Upper lobe of right lung (tissue), 1 donor: Measurements from ENCODE around the gene MRPL44. TPM values are rescaled to one million over a fixed set of nuclear protein-coding genes. Genes with fewer than 3 reads are reported as not detected.

Experiments
- ATAC-seq: fragments of 200-7000 bp; cut with Tn5 transposase; one replicate; pipeline ENCODE4 v1.9.1; 2020; ENCODE audit warnings: mild to moderate bottlenecking, moderate library complexity
- DNase-seq: peaks from one replicate; pipeline ENCODE4 v3.0.0-alpha.2; 2020
- H3K27ac ChIP-seq: fragments of 200-600 bp; one replicate; pipeline ENCODE4 v1.8.0; 2022
- H3K27me3 ChIP-seq: fragments of 200-600 bp; one replicate; pipeline ENCODE4 v1.8.0; 2022; ENCODE audit warnings: mild to moderate bottlenecking
- H3K36me3 ChIP-seq: fragments of 200-600 bp; one replicate; pipeline ENCODE4 v1.8.0; 2022
- H3K4me1 ChIP-seq: fragments of 200-600 bp; one replicate; pipeline ENCODE4 v1.8.0; 2022
- H3K4me3 ChIP-seq: fragments of 200-600 bp; one replicate; pipeline ENCODE4 v1.8.0; 2022; ENCODE audit warnings: mild to moderate bottlenecking
- H3K9me3 ChIP-seq: fragments of 200-600 bp; one replicate; pipeline ENCODE4 v1.8.0; 2022
- intact Hi-C: fragments of 100-400 bp; cut with DNase I; formaldehyde crosslinking; loops from one replicate; pipeline ENCODE4 v1.11.0; 2022
- long read RNA-seq: library from polyadenylated mRNA; unstranded; transcript quantifications from one replicate; pipeline ENCODE4 v2.0.0, GENCODE V29; 2021
- total RNA-seq: library from RNA; stranded (reverse); fragmentation: NEBNext Ultra II Directional; extraction: Animal tissue kit (Norgen Biotek cat#: 25700); gene quantifications from one replicate; pipeline ENCODE4 v1.2.1, GENCODE V29; 2021
- TF ChIP-seq, protein P1 (sequence below): fragments of 200-600 bp; IDR thresholded peaks from one replicate; pipeline ENCODE4 v1.8.0; 2022; ENCODE audit warnings: antibody characterized with exemption
- donor health status: DM: no; HTN: yes; CAD: no; lungs with severe emphysema.

MRPL44 gene
- 18.9 TPM for total RNA-seq
- long read RNA-seq, transcript MRPL44-201 (4 exons, 1,748 nt), result major isoform, 24 of 26 reads
- long read RNA-seq, partial matches to known transcripts, result 1 of 26 reads
- long read RNA-seq, other reads (novel, unspliced or antisense), result 1 of 26 reads

DNA sequence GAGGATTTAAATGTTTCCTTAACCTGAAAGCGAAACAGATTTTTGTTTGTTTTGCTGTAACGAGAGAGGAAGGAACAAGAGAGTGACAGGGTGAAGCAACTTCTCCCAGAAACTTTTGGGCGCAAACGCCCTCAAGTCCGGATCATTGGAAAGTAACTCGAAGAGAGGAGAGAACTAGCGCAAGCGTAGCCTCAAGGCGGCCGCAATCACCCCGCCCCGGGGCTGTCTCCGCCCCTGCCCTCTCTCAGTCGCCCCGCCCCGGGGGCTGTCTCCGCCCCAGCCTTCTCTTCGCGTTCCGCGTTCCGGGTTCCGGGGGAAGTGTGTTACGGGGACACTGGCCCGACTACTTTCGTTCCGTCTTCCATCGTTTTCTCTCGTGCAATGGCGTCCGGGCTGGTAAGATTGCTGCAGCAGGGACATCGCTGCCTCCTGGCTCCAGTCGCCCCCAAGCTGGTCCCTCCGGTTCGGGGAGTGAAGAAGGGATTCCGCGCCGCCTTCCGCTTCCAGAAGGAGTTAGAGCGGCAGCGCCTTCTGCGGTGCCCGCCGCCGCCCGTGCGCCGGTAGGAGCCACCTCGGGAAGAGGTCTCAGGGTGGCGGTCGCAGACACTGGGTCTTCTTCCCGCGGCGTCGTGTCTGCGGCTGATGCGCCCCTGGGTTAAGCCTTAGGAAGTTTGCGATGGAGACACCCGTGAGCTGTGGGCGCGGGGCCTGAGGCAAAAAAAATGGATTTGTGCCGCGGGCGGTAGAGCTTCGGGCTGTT lies at the start of gene MRPL44:
Gene MRPL44, plus strand, starts transcription at position 372 of the 760 bp plus-strand sequence. Its CDS starts 10 bp downstream, at position 382.
- ATAC-seq (peak; percentile 100), DNase-seq (peak; percentile 98)
- H3K27me3 ChIP-seq, result no peaks in the 10 kb centered on the region
- H3K4me1 ChIP-seq, result peaks cover 50% of the 10 kb centered on the region
- H3K36me3 ChIP-seq, result peaks cover 16% of the 10 kb centered on the region
- TF ChIP-seq, protein P1, sequence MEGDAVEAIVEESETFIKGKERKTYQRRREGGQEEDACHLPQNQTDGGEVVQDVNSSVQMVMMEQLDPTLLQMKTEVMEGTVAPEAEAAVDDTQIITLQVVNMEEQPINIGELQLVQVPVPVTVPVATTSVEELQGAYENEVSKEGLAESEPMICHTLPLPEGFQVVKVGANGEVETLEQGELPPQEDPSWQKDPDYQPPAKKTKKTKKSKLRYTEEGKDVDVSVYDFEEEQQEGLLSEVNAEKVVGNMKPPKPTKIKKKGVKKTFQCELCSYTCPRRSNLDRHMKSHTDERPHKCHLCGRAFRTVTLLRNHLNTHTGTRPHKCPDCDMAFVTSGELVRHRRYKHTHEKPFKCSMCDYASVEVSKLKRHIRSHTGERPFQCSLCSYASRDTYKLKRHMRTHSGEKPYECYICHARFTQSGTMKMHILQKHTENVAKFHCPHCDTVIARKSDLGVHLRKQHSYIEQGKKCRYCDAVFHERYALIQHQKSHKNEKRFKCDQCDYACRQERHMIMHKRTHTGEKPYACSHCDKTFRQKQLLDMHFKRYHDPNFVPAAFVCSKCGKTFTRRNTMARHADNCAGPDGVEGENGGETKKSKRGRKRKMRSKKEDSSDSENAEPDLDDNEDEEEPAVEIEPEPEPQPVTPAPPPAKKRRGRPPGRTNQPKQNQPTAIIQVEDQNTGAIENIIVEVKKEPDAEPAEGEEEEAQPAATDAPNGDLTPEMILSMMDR, result no peak
- H3K9me3 ChIP-seq, result no peaks in the 10 kb centered on the region
- H3K4me3 ChIP-seq, result peak within 1 kb of the TSS; percentile 82
- intact Hi-C loops, result no loop called here
- H3K27ac ChIP-seq, result peak within 1 kb of the TSS; percentile 86

DNA sequence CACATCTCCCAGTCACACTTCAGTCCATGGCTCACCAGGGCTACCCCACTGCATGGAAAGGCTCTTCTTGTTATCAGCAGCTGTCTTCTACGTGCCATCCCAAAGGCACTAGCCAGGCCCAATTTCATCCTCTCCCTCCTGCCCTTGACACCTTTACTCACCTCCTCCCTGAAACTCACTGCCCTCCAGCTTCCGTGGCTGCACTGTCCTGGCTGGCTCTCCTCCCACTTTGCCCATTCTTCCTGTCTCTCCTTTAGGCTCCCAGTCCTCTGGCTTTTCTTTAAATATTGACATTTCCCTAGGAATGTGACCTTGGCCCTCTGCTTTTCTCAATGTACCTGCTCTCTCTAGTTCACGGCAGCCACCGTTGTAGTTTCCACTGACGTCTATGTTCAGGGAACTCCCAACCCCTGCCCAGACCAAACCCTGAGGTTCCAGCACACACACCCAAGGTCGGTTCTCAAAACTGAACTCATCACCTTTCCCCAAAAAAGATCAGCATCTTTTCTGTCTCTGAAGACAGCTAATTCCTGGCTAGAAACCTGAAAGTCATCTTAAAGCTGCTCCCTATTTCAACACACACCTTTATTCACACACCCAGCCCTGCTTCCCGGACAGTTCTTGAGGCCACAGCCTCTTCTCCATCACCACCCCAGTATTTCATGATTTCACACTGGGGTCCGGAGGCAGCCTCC lies 48.8 kb upstream of the MRPL44 start:
- H3K27me3 ChIP-seq, result no peaks in the 10 kb centered on the region
- no peak overlapping the region for H3K4me3 ChIP-seq
- no peaks in the 10 kb centered on the region for H3K9me3 ChIP-seq
- no peak overlapping the region for H3K27ac ChIP-seq
- DNase-seq (no peak), ATAC-seq (peak; percentile 44)
- peaks cover 12% of the 10 kb centered on the region for H3K4me1 ChIP-seq
- intact Hi-C loops, result no loop called here
- TF ChIP-seq, protein P1, result no peak
- H3K36me3 ChIP-seq, result peaks cover 26% of the 10 kb centered on the region

DNA sequence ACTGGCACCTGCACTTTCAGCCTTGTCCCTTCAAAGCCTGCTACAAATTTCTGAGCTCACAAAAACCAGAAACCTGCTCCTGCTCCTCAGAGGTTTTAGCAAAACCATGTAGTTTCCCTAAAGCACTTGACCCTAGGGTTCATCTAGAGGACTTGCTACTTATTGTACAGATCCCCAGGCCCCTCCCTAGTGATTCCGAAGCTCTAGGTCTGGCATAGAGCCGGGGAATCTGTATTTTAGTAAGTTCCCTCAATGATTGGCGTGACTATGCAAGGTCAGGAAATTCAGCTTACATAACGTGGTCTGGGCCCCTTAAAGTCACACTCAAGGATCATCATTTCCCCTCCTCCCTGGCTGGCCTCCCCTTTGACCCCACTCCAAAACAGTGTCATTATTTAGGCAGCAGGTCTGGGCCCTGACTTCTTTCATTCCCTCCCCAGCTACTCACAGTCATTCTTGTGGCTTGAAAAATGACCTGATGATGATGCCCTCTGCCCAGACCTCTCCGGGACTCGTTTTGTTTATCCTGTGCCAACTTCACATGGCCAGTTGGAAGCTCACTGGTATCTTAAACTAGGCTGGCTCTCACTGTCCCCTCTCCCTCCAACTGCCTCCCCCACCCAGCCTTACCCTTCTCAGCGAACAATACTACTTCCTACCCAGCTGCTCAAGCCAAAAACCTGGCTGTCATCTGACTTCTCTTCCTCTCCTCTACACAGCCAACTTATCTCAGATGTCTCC lies 48.1 kb upstream of the MRPL44 start:
- TF ChIP-seq, protein P1, result no peak
- H3K27ac ChIP-seq, result no peak overlapping the region
- peaks cover 12% of the 10 kb centered on the region for H3K4me1 ChIP-seq
- DNase-seq, result no peak
- intact Hi-C loops, result no loop called here
- peak; percentile 57 for ATAC-seq
- H3K4me3 ChIP-seq, result no peak overlapping the region
- H3K36me3 ChIP-seq, result peaks cover 23% of the 10 kb centered on the region
- no peaks in the 10 kb centered on the region for H3K9me3 ChIP-seq
- no peaks in the 10 kb centered on the region for H3K27me3 ChIP-seq

DNA sequence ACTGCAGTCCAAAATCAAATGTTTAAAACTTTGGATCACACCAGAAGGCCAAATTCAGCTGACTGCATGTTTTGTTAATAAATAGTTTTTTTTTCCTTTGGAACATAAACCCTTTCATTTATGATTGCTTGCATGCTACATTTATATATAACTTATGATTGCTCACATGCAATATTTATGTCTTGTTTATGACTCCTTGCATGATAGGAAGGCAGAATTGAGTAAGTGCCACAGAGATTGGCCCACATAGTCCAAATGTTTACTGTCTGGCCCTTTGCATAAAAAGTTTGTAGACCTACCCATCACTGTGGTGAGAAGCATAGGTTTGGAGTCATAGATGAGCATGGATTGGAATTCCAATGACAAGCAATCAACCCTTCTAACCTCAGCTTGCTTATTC lies 42.9 kb upstream of the MRPL44 start:
- intact Hi-C loops, result no loop called here
- TF ChIP-seq, protein P1, result no peak
- H3K4me3 ChIP-seq, result no peak overlapping the region
- H3K9me3 ChIP-seq, result no peaks in the 10 kb centered on the region
- H3K27me3 ChIP-seq, result no peaks in the 10 kb centered on the region
- no peak overlapping the region for H3K27ac ChIP-seq
- H3K4me1 ChIP-seq, result peaks cover 10% of the 10 kb centered on the region
- no peak for ATAC-seq
- peaks cover 25% of the 10 kb centered on the region for H3K36me3 ChIP-seq
- no peak for DNase-seq

DNA sequence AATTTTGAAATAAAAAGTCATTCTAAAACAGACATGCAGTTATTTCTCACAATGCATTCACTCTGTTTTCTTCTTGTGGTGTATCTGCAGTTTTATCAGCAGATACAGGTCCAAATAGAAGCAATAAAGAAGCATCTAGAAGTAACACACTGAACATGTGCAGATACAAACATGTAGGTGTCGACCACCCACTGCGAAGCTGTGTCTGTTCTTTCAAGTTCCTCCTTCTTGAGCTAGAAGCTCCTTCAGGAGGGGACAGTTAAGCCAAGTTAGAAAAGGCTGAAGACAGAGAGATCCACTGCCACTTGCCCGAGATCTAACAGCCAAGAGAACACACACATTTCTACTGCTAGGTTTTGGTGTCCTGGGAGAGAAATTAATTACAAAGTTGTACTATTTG lies 42.2 kb upstream of the MRPL44 start:
- DNase-seq (no peak), ATAC-seq (peak; percentile 41)
- no peaks in the 10 kb centered on the region for H3K9me3 ChIP-seq
- H3K27ac ChIP-seq, result no peak overlapping the region
- TF ChIP-seq, protein P1, result no peak
- peaks cover 11% of the 10 kb centered on the region for H3K4me1 ChIP-seq
- intact Hi-C loops, result no loop called here
- peaks cover 25% of the 10 kb centered on the region for H3K36me3 ChIP-seq
- H3K27me3 ChIP-seq, result no peaks in the 10 kb centered on the region
- no peak overlapping the region for H3K4me3 ChIP-seq
